Liver (tissue), 9 donors: ENCODE data around the gene ZNF266. TPM values are rescaled to one million over a fixed set of nuclear protein-coding genes. Genes with fewer than 3 reads are reported as not detected.

ENCODE experiments used
- DNase-seq: peaks from one replicate; pipeline ENCODE4 v3.0.0-alpha.2; 2017; ENCODE audit warnings: low spot score
- H3K27ac ChIP-seq, 2 donors: one replicate each; pipeline ENCODE4 v1.7.0; 2013; ENCODE audit warnings: inconsistent platforms in 2 of 2, low read length in 2 of 2, control low read depth in 1 of 2, low read depth in 1 of 2, mild to moderate bottlenecking in 1 of 2
- H3K27me3 ChIP-seq, 4 donors: one replicate each; pipeline versions ENCODE4 v1.6.1 to v1.7.0; 2013; ENCODE audit warnings: low read length in 3 of 4, inconsistent platforms in 1 of 4, mild to moderate bottlenecking in 1 of 4, moderate library complexity in 1 of 4; ENCODE audit not compliant: control insufficient read depth in 4 of 4, insufficient read depth in 4 of 4
- H3K36me3 ChIP-seq, 4 donors: one replicate each; pipeline versions ENCODE4 v1.6.1 to v1.7.0; 2013; ENCODE audit warnings: low read length in 3 of 4, mild to moderate bottlenecking in 3 of 4, low read depth in 1 of 4, moderate library complexity in 1 of 4; ENCODE audit not compliant: control insufficient read depth in 4 of 4, insufficient read depth in 3 of 4
- H3K4me1 ChIP-seq, 4 donors: one replicate each; pipeline versions ENCODE4 v1.6.1 to v1.7.0; 2013; ENCODE audit warnings: low read length in 3 of 4, mild to moderate bottlenecking in 3 of 4, moderate library complexity in 1 of 4; ENCODE audit not compliant: control insufficient read depth in 4 of 4, insufficient read depth in 4 of 4
- H3K4me3 ChIP-seq, 3 donors: one replicate each; pipeline versions ENCODE4 v1.6.1 to v1.7.0; 2013; ENCODE audit warnings: low read length in 3 of 3, control low read depth in 1 of 3, low read depth in 1 of 3, mild to moderate bottlenecking in 1 of 3
- H3K9ac ChIP-seq, 2 donors: one replicate each; pipeline ENCODE4 v1.7.0; 2013; ENCODE audit warnings: low read length in 2 of 2, mild to moderate bottlenecking in 2 of 2, moderate library complexity in 2 of 2, control low read depth in 1 of 2, low read depth in 1 of 2
- H3K9me3 ChIP-seq, 4 donors: one replicate each; pipeline versions ENCODE4 v1.6.1 to v1.7.0; 2013; ENCODE audit warnings: low read length in 3 of 4; ENCODE audit not compliant: control insufficient read depth in 4 of 4
- ATF3 ChIP-seq: IDR thresholded peaks from 2 replicates; pipeline ENCODE4 v1.6.1; 2016; ENCODE audit warnings: antibody characterized with exemption
- EGR1 ChIP-seq, 2 donors: IDR thresholded peaks; 2 replicates each; pipeline ENCODE4 v1.6.1; 2016 to 2018; ENCODE audit warnings: antibody characterized with exemption in 2 of 2, low read depth in 2 of 2
- FOXA1 ChIP-seq: IDR thresholded peaks from 2 replicates; pipeline ENCODE4 v1.6.1; 2016; ENCODE audit warnings: antibody characterized with exemption
- GABPA ChIP-seq, 2 donors: IDR thresholded peaks in 1 of 2; conservative IDR thresholded peaks in 1 of 2; 2 replicates each; pipeline ENCODE4 v1.6.1; 2016; ENCODE audit warnings: antibody characterized with exemption in 2 of 2, mild to moderate bottlenecking in 1 of 2, moderate library complexity in 1 of 2
- HNF4A ChIP-seq, 2 donors: conservative IDR thresholded peaks; 2 replicates each; pipeline ENCODE4 v1.6.1; 2016; ENCODE audit warnings: antibody characterized with exemption in 2 of 2, mild to moderate bottlenecking in 2 of 2
- HNF4G ChIP-seq: IDR thresholded peaks from 2 replicates; pipeline ENCODE4 v1.6.1; 2016; ENCODE audit warnings: antibody characterized with exemption
- JUND ChIP-seq, 2 donors: IDR thresholded peaks; 2 replicates each; pipeline ENCODE4 v1.6.1; 2016; ENCODE audit warnings: antibody characterized with exemption in 2 of 2
- NR2F2 ChIP-seq: IDR thresholded peaks from 2 replicates; pipeline ENCODE4 v1.6.1; 2016; ENCODE audit warnings: antibody characterized with exemption
- RAD21 ChIP-seq, 2 donors: IDR thresholded peaks; 2 replicates each; pipeline ENCODE4 v1.6.1; 2016; ENCODE audit warnings: antibody characterized with exemption in 2 of 2, mild to moderate bottlenecking in 2 of 2
- REST ChIP-seq: IDR thresholded peaks from 2 replicates; pipeline ENCODE4 v1.6.1; 2016; ENCODE audit warnings: antibody characterized with exemption, mild to moderate bottlenecking
- SP1 ChIP-seq: IDR thresholded peaks from 2 replicates; pipeline ENCODE4 v1.6.1; 2018; ENCODE audit warnings: antibody characterized with exemption, mild to moderate bottlenecking
- TAF1 ChIP-seq: conservative IDR thresholded peaks from 2 replicates; pipeline ENCODE4 v1.6.1; 2016; ENCODE audit warnings: antibody characterized with exemption, mild to moderate bottlenecking
- ZBTB33 ChIP-seq: IDR thresholded peaks from 2 replicates; pipeline ENCODE4 v1.6.1; 2016; ENCODE audit warnings: antibody characterized with exemption
- WGBS: extraction: QIAGEN DNeasy Blood & Tissue Kit; methylation state at CpG from one replicate; pipeline ENCODE4 v1.1.7; 2013; 5-methylcytosine and 5-hydroxymethylcytosine counted together
- polyA plus RNA-seq, 2 donors: library from polyadenylated mRNA; stranded (reverse) in 1 of 2; unstranded in 1 of 2; fragments of 200-250 nt in 1 of 2; fragments of >200 nt in 1 of 2; fragmentation: Nextera tagmentation in 1 of 2; extraction: Ambion mirVana in 1 of 2; gene quantifications; one replicate each; pipeline versions ENCODE4 v1.2.1 to v1.2.3, GENCODE V29; 2013 to 2015
- total RNA-seq, 2 donors: library from RNA; depleted of rRNA; stranded (reverse); fragments of >200 nt; gene quantifications; one replicate each; pipeline ENCODE4 v1.2.3, GENCODE V29; 2014
- donor health status: healthy.
- donor health status: healthy.
- donor health status: healthy.
- donor health status: healthy.
- donor health status: healthy.

Gene ZNF266
- total and polyA plus RNA-seq, 4 donors: 3.2 to 14.1 (median 8.2) TPM

GRCh38 chr19:9370738-9371619 lies 64.4 kb downstream of the ZNF266 start:
- no peak overlapping the region for H3K9ac ChIP-seq
- 92% methylated on average over 6 of the region's 6 CpGs for WGBS
- H3K36me3 ChIP-seq: peaks cover 0 to 10% (median 9%) of the 10 kb centered on the region in 4 donors
- peak overlapping the region in 2 of 3 donors; percentile 26 to 52 for H3K4me3 ChIP-seq
- no peak for DNase-seq
- peaks cover 14 to 82% (median 36%) of the 10 kb centered on the region in 4 donors for H3K9me3 ChIP-seq
- H3K27ac ChIP-seq: no peak overlapping the region
- TF ChIP-seq EGR1 (IDR thresholded peaks at IDR 0.05; ENCODE audit: low read depth in 2 of 2) (no peak), NR2F2 (no peak), ATF3 (no peak), RAD21 (IDR thresholded peaks at IDR 0.05) (no peak), JUND (IDR thresholded peaks at IDR 0.05) (no peak), ZBTB33 (no peak), HNF4G (no peak), FOXA1 (no peak), REST (no peak)
- H3K27me3 ChIP-seq: no peaks in the 10 kb centered on the region
- no peaks in the 10 kb centered on the region for H3K4me1 ChIP-seq

GRCh38 chr19:9362905-9363304 lies 72.5 kb downstream of the ZNF266 start, which contains the start of gene ZNF177:
Gene ZNF177, plus strand, starts transcription at chr19:9363013. Its CDS starts 15,299 bp downstream, at chr19:9378312.
- WGBS: 9% methylated on average over 28 of the region's 28 CpGs
- H3K27ac ChIP-seq: no peak within 1 kb of the TSS
- no peaks in the 10 kb centered on the region for H3K4me1 ChIP-seq
- peaks cover 0 to 9% (median 4%) of the 10 kb centered on the region in 4 donors for H3K36me3 ChIP-seq
- peak; percentile 35 for DNase-seq
- TF ChIP-seq SP1: no peak
- TF ChIP-seq FOXA1: no peak
- TF ChIP-seq HNF4G: no peak
- TF ChIP-seq GABPA (IDR thresholded peaks at IDR 0.05 in 1 of 2, conservative IDR thresholded peaks at IDR 0.05 in 1 of 2): no peak
- no peak for TF ChIP-seq ATF3
- TF ChIP-seq NR2F2: no peak
- TF ChIP-seq TAF1: no peak
- no peak for TF ChIP-seq RAD21 (IDR thresholded peaks at IDR 0.05)
- TF ChIP-seq JUND (IDR thresholded peaks at IDR 0.05): no peak
- no peak for TF ChIP-seq HNF4A (conservative IDR thresholded peaks at IDR 0.05)
- no peak for TF ChIP-seq REST
- peaks cover 41 to 54% (median 51%) of the 10 kb centered on the region in 4 donors for H3K9me3 ChIP-seq
- peak within 1 kb of the TSS in 2 of 3 donors; percentile 58 to 64 for H3K4me3 ChIP-seq
- H3K27me3 ChIP-seq: no peaks in the 10 kb centered on the region
- H3K9ac ChIP-seq: no peak within 1 kb of the TSS
